Measurements from ENCODE around the gene ADAMTS6. TPM values are rescaled to one million over a fixed set of nuclear protein-coding genes. Genes with fewer than 3 reads are reported as not detected.

ADAMTS6 gene
- total and polyA plus RNA-seq, 2 experiments from 2014 or later = 3.4 to 21.0 TPM

DNA sequence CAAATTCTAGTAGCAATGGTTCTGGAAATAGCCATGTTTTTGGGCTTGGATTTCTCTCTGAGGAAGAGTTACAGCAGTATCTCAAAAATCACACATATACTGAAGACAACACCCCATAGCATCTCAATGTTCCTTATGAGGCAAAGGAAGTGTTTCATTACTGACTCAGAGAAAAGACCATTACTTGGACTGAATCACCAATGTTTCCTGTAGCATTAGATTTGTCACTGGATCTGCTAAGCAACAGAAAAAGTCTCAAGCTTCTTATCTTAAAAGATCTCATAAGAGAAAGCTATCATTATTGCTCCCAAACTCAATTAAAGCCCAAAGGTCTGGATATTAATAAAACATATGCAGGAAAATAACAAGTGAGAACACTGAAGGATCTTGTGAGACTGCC lies 272.4 kb downstream of the ADAMTS6 start:
- no peak overlapping the region for H3K27ac ChIP-seq
- no peak overlapping the region for H3K4me3 ChIP-seq
- no peak for DNase-seq (ENCODE audit: low spot score)
- H3K4me2 ChIP-seq = no peak overlapping the region
- H3K27me3 ChIP-seq = no peaks in the 10 kb centered on the region
- H2AFZ ChIP-seq = no peak overlapping the region
- H3K9me2 ChIP-seq (replicated peaks; ENCODE audit: insufficient read depth) = no peaks in the 10 kb centered on the region
- TF ChIP-seq, protein P1, sequence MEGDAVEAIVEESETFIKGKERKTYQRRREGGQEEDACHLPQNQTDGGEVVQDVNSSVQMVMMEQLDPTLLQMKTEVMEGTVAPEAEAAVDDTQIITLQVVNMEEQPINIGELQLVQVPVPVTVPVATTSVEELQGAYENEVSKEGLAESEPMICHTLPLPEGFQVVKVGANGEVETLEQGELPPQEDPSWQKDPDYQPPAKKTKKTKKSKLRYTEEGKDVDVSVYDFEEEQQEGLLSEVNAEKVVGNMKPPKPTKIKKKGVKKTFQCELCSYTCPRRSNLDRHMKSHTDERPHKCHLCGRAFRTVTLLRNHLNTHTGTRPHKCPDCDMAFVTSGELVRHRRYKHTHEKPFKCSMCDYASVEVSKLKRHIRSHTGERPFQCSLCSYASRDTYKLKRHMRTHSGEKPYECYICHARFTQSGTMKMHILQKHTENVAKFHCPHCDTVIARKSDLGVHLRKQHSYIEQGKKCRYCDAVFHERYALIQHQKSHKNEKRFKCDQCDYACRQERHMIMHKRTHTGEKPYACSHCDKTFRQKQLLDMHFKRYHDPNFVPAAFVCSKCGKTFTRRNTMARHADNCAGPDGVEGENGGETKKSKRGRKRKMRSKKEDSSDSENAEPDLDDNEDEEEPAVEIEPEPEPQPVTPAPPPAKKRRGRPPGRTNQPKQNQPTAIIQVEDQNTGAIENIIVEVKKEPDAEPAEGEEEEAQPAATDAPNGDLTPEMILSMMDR (IDR thresholded peaks at IDR 0.05; ENCODE audit: poor library complexity) = no peak
- TF ChIP-seq EZH2 (IDR thresholded peaks at IDR 0.05; ENCODE audit: borderline replicate concordance) (no peak), EZH2phosphoT487 (IDR thresholded peaks at IDR 0.05; ENCODE audit: low read depth, severe bottlenecking, unreplicated experiment) (no peak)
- H3K79me2 ChIP-seq = no peaks in the 10 kb centered on the region
- no peaks in the 10 kb centered on the region for H4K20me1 ChIP-seq (ENCODE audit: insufficient read depth, poor library complexity, severe bottlenecking)
- no peaks in the 10 kb centered on the region for H3K9me3 ChIP-seq (ENCODE audit: low read depth)
- H3K36me3 ChIP-seq (replicated peaks; ENCODE audit: insufficient read depth, low read depth) = no peaks in the 10 kb centered on the region
- no peaks in the 10 kb centered on the region for H3K4me1 ChIP-seq (ENCODE audit: insufficient read depth)

DNA sequence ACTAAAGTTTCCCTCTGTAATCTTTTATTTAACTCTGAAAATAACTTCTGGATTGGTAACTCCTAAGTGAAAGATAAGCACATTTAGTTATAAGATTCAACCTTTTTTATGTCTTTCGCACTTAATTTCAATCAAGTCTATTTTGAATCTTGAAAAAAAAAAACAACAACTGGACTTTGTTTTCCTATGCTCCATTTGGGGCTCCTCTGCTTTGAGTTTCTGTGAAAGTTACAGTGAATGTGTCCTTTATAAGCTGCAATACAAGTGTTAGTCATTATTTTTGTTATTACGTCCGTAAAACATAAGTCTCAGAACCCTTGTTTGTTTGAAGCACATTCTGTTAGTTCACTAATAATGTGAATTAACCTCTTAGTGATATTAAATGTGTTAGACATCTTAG lies 276.8 kb downstream of the ADAMTS6 start:
- 97% methylated on average over 3 of the region's 3 CpGs for WGBS (ENCODE audit: low lambda C conversion rate, missing lambda C conversion rate)
- no peaks in the 10 kb centered on the region for H3K27me3 ChIP-seq

DNA sequence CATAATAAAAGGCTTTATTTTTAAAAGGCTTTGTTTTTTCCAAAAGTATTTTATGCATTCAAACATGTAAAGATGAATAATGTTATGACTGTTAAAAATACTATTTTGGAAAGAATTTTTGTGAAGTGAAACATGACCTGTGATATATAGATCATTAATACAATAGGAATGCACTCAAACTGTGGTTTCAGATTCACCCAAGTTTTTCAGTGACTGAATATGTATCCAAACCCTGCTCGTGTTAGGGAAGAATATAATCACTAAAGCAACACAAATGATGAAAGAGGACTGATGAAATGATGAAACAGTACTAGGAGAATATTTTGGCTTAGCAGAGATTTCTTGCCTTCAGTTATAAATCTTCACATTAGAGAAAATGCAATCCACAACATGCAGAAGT lies 278.0 kb downstream of the ADAMTS6 start:
- H3K27ac ChIP-seq = no peak overlapping the region
- no peak for DNase-seq (ENCODE audit: low spot score)
- TF ChIP-seq, protein P1 (IDR thresholded peaks at IDR 0.05; ENCODE audit: poor library complexity) = no peak
- TF ChIP-seq EZH2 (IDR thresholded peaks at IDR 0.05; ENCODE audit: borderline replicate concordance) (no peak), EZH2phosphoT487 (IDR thresholded peaks at IDR 0.05; ENCODE audit: low read depth, severe bottlenecking, unreplicated experiment) (no peak)
- no peaks in the 10 kb centered on the region for H3K4me1 ChIP-seq (ENCODE audit: insufficient read depth)
- H3K9me3 ChIP-seq (ENCODE audit: low read depth) = no peaks in the 10 kb centered on the region
- no peak overlapping the region for H3K4me3 ChIP-seq
- 72% methylated on average over 1 of the region's 1 CpG for WGBS (ENCODE audit: low lambda C conversion rate, missing lambda C conversion rate)
- no peaks in the 10 kb centered on the region for H3K9me2 ChIP-seq (replicated peaks; ENCODE audit: insufficient read depth)
- H3K36me3 ChIP-seq (replicated peaks; ENCODE audit: insufficient read depth, low read depth) = no peaks in the 10 kb centered on the region
- no peaks in the 10 kb centered on the region for H3K27me3 ChIP-seq
- H3K79me2 ChIP-seq = no peaks in the 10 kb centered on the region
- no peak overlapping the region for H3K4me2 ChIP-seq
- H2AFZ ChIP-seq = no peak overlapping the region
- no peaks in the 10 kb centered on the region for H4K20me1 ChIP-seq (ENCODE audit: insufficient read depth, poor library complexity, severe bottlenecking)

More for the DNA sequence above, 276.8 kb downstream of the ADAMTS6 start:
- Histone ChIP-seq H3K4me2 (no peak overlapping the region), H3K79me2 (no peaks in the 10 kb centered on the region), H3K9me3 (ENCODE audit: low read depth) (no peaks in the 10 kb centered on the region), H2AFZ (no peak overlapping the region), H3K27ac (no peak overlapping the region), H3K9me2 (replicated peaks; ENCODE audit: insufficient read depth) (no peaks in the 10 kb centered on the region), H3K4me3 (no peak overlapping the region), H3K4me1 (ENCODE audit: insufficient read depth) (no peaks in the 10 kb centered on the region), H4K20me1 (ENCODE audit: insufficient read depth, poor library complexity, severe bottlenecking) (no peaks in the 10 kb centered on the region), H3K36me3 (replicated peaks; ENCODE audit: insufficient read depth, low read depth) (no peaks in the 10 kb centered on the region)
- TF ChIP-seq EZH2phosphoT487 (IDR thresholded peaks at IDR 0.05; ENCODE audit: low read depth, severe bottlenecking, unreplicated experiment) = no peak
- TF ChIP-seq, protein P1 (IDR thresholded peaks at IDR 0.05; ENCODE audit: poor library complexity) = no peak
- TF ChIP-seq EZH2 (IDR thresholded peaks at IDR 0.05; ENCODE audit: borderline replicate concordance) = no peak
- DNase-seq (ENCODE audit: low spot score) = no peak

All from hepatocyte (in vitro differentiated cells).